ENCODE results near the gene CDT1. TPM values are rescaled to one million over a fixed set of nuclear protein-coding genes. Genes with fewer than 3 reads are reported as not detected.

Gene CDT1
- total RNA-seq, 1 experiment from 2014 or later, result 39.9 TPM

- ATAC-seq, result no peak
- CTCF ChIA-PET, result interaction anchor here (0.6 to 1.3 kb wide), 5 partner anchors 12 to 1005 kb away, joined by 3 to 8 read pairs (median 3); no protein-coding TSS in a partner anchor
These were observed 22.2 kb upstream of the CDT1 start for GRCh38 chr16:88781140-88782077.

More at GRCh38 chr16:88781140-88782077, 22.2 kb upstream of the CDT1 start:
- H3K27ac ChIP-seq (ENCODE audit: low read length), result peak overlapping the region; percentile 72
- in situ Hi-C loops (cut with HindIII; ENCODE audit: low pct_unique_long_range_greater_than_20kb, low sequenced_read_pairs), result no loop called here
- H3K9me3 ChIP-seq (ENCODE audit: control insufficient read depth, insufficient read depth, low read depth, low read length), result no peaks in the 10 kb centered on the region
- no peak for DNase-seq (ENCODE audit: low read depth, low spot score)
- intact Hi-C loops (cut with micrococcal nuclease; ENCODE audit: unreplicated experiment), result loop anchor here (10.0 kb wide), 1 partner anchor 47 kb away; no protein-coding TSS in a partner anchor
- peaks cover 45% of the 10 kb centered on the region for H3K4me1 ChIP-seq (ENCODE audit: control insufficient read depth, insufficient read depth, low read length)
- 0 out of 4 replicates have a peak overlapping the region, but pooled peaks of 1 of the 2 experiments have one; percentile 61 for H3K4me3 ChIP-seq (ENCODE audit: low read depth in 2 of 2, low read length in 2 of 2)
- BruUV-seq (replicated peaks), result no TSS peak
- TF ChIP-seq POLR2AphosphoS5 (IDR thresholded peaks at IDR 0.05; ENCODE audit: low read depth, low read length) (no peak), CTCF (IDR thresholded peaks at IDR 0.05) (no peak), TCF7L2 (IDR thresholded peaks at IDR 0.05; ENCODE audit: low read depth, low read length) (no peak), REST (IDR thresholded peaks at IDR 0.05; ENCODE audit: insufficient read depth in 1 of 2, low read depth in 2 of 2, low read length in 1 of 2) (no peak), SIN3A (IDR thresholded peaks at IDR 0.05; ENCODE audit: borderline replicate concordance, insufficient read depth, low read depth, low read length) (no peak)
- POLR2A ChIA-PET, result interaction anchor here (0.5 kb wide), 1 partner anchor 12 kb away, joined by 3 read pairs; no protein-coding TSS in a partner anchor
- no peaks in the 10 kb centered on the region for H3K27me3 ChIP-seq (ENCODE audit: control insufficient read depth, insufficient read depth, low read length)
- H3K36me3 ChIP-seq (ENCODE audit: control insufficient read depth, insufficient read depth, low read length), result no peaks in the 10 kb centered on the region; the same call in 1 of the 2 replicates
